Measurements from ENCODE around the gene FAM234B.

DNA sequence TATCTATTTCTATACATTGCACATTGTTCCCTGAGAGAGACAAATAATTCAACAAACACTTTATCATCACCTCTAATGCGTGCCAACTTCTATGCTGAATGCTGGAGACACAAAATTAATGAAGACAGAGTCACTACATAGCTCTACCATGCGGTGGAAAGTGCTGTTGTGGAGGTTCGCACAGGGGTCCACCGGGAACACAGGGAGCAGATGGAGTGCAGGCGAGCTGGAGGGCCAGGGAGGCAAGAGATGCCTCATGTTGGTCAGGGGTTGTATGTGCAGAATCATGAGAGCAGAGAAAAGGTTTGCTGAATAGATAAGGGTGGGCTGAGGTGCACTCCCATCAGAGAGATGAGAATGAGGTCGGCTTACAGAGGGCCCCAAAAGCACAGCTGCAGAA is 25.2 kb downstream of the FAM234B start:
- TF ChIP-seq EZH2 (IDR thresholded peaks at IDR 0.05; ENCODE audit: low read length, unreplicated experiment) (no peak), CTCF (conservative IDR thresholded peaks at IDR 0.05; ENCODE audit: low read depth, low read length) (no peak)

Data from PC-3 (cell line).